H1 (cell line): ENCODE measurements around the gene TPP2.

ENCODE experiments used
- CTCF ChIP-seq, 3 experiments: IDR thresholded peaks; 1 replicate in 2 of 3; 2 replicates in 1 of 3; pipeline versions ENCODE4 v1.5.1 to v1.6.1; 2011; ENCODE audit warnings: low read length in 3 of 3, mild to moderate bottlenecking in 3 of 3, inconsistent platforms in 2 of 3, low read depth in 1 of 3, moderate library complexity in 1 of 3; ENCODE audit not compliant: insufficient read depth in 1 of 3; ENCODE audit errors: control extremely low read depth in 1 of 3
- KDM5A ChIP-seq: fragments of 200-600 bp; IDR thresholded peaks from 2 replicates; pipeline ENCODE4 v1.7.1; 2012; ENCODE audit warnings: mild to moderate bottlenecking, low read length, inconsistent platforms, mixed read lengths
- POLR2AphosphoS5 ChIP-seq: IDR thresholded peaks from 2 replicates; pipeline ENCODE4 v1.6.1; 2011; ENCODE audit warnings: low read depth, low read length
- RFX5 ChIP-seq: IDR thresholded peaks from 2 replicates; pipeline ENCODE4 v1.6.1; 2011; ENCODE audit warnings: low read depth, low read length, improper control_type of control experiment, borderline replicate concordance
- SP2 ChIP-seq: IDR thresholded peaks from 2 replicates; pipeline ENCODE4 v1.6.1; 2012; ENCODE audit warnings: mild to moderate bottlenecking, low read length, inconsistent platforms
- SUZ12 ChIP-seq: fragments of 200-600 bp; sonication (generic); IDR thresholded peaks from 2 replicates; pipeline ENCODE4 v1.6.1; 2012; ENCODE audit warnings: mild to moderate bottlenecking, inconsistent platforms, low read length, moderate library complexity, mixed read lengths
- TCF12 ChIP-seq: IDR thresholded peaks from 2 replicates; pipeline ENCODE4 v1.6.1; 2011; ENCODE audit warnings: low read depth, mild to moderate bottlenecking, low read length
- ZNF274 ChIP-seq: IDR thresholded peaks from 2 replicates; pipeline ENCODE4 v1.7.0; 2012; ENCODE audit warnings: low read length, borderline replicate concordance; ENCODE audit errors: extremely low read depth

- TF ChIP-seq SUZ12 (no peak), ZNF274 (no peak), CTCF (IDR thresholded peaks at IDR 0.05; ENCODE audit: control extremely low read depth in 1 of 3, insufficient read depth in 1 of 3, low read depth in 1 of 3, low read length in 3 of 3) (no peak), POLR2AphosphoS5 (no peak), TCF12 (no peak), KDM5A (no peak), SP2 (no peak), RFX5 (no peak)
Measured at GRCh38 chr13:102608974-102609373, 12.2 kb downstream of the TPP2 start.
